Tongue (tissue), 2 donors: Measurements from ENCODE around the gene PDZD2. TPM values are rescaled to one million over a fixed set of nuclear protein-coding genes. Genes with fewer than 3 reads are reported as not detected.
"Not testable (repeated sequence)": the region's sequence is repeated elsewhere in the genome, so short reads cannot be mapped to it uniquely, and the experiment has no call there.

Experiments
- DNase-seq: peaks from one replicate; pipeline ENCODE4 v3.0.0-alpha.2; 2015
- total RNA-seq: library from RNA; depleted of rRNA; stranded (reverse); fragments of >200 nt; gene quantifications from one replicate; pipeline ENCODE4 v1.2.3, GENCODE V29; 2014

PDZD2 gene
- total RNA-seq, 1 donor from 2014 or later: 28.6 TPM

DNA sequence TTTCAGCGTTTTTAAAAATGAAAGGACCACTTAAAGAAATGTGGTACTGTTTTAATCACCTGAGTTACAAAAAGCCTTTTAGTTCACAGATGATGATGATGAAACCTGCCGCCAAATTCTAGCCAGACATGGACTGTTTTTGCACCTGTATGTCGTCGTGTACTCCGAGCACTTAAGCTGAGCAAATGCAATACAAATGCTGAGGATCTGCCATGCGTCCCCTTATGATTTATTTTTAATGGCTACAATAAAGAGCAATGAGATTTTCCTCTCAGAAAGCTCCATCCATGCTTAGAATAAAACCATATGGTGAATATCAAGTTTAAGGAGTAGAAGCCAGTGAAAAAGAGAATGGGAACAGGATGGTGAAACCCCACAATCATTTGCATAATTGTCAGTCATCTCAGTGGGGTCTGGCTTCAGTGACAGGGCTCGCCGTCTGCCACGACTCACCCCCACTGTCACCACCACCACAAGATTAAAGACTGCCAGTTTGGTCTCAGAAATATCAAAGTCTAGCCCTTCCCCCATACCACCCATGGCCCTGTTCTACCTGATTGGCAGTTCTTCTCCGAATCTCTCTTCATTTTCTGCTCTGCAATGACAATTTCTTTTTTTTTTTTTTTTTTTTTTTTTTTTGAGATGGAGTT is 375.3 kb downstream of the PDZD2 start:
- no peak for DNase-seq

DNA sequence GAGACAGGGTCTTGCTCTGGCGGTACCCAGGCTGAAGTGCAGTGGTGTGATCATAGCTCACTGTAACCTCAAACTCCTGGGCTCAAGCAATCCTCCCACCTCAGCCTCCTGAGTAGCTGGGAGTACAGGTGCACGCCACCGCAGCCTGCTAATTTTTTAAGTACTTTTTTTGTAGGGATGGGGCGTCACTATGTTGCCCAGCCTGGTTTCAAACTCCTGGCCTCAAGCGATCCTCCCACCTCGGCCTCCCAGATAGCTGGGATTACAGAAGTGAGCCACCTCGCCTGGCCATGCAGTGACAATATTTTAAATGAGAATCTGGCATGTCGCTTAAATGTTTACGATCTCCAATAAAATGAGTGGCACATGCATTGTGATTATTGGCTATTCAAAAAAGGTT is 376.3 kb downstream of the PDZD2 start:
- DNase-seq: not testable (repeated sequence)

DNA sequence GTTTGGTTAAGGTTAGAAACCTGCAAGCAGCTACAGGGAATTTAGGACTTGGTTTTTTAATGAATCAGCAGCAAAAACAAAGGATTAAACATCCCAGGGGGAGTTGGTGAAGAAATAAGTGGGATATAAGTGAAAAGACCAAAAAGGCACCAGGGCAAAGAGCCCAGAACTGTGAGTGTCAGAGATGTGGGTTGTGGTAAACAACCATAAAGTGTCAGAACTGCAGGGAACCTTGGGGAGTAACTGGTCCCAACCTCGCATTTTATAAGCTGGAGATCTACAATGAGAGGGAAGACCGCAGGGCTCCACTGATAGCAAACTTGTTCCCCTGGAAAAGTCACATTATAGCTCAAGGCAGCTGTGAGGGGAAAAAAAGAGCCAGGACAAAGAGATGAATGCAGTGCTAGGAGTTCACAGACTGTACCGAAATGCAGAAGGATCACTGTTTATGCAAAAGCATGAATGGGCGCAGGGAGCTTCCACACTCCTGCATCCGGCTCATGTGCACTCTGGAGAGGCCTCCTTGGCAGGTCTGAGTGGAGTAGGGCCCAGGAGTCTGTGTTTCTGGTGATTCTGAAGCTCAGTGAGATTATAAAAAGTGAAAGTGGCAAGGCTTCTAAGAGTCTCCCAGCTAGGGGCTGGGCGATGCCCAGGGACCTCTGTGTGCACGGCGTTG is 378.9 kb downstream of the PDZD2 start:
- DNase-seq: peak; percentile 51

DNA sequence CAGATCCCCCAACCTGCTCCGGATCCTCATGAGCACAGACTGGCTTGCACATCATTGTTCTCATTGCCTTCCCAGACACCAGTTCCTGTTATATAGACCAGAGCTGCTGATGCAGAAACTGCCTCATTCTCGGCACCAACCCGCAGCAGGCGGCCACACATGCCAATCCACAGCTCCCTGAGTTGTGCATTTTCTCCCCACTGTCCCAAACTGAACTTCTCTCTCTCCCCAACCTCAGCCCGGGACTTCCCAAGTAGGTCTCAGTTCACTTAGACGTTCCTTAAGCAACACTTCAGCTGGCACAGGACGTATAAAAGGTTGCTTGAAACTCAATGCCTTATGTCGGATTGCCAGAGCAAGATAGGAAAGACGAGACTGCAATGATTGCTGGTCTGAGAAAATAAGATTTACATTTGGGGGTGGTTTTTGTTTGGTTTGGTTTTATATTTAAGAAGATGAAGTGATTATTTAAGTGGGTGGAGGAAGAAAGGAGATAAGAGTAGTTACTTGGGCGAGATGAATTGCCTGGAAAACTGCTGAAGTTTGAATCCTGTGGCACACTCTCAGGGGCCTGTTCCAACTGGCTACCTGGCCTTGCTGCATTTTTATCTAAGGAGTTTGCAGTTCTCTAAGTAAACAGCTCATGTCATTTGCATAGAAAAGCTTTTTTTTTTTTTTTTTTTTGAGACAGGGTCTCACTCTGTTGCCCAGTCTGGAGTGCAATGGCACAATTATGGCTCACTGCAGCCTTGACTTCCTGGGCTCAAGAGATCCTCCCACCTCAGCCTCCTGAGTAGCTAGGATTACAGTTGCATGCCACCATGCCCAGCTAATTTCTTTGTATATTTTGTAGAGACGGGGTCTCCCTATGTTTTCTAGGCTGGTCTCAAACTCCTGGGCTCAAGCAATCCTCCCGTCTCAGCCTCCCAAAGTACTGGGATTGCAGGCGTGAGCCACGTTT is 379.8 kb downstream of the PDZD2 start:
- peak; percentile 24 for DNase-seq

DNA sequence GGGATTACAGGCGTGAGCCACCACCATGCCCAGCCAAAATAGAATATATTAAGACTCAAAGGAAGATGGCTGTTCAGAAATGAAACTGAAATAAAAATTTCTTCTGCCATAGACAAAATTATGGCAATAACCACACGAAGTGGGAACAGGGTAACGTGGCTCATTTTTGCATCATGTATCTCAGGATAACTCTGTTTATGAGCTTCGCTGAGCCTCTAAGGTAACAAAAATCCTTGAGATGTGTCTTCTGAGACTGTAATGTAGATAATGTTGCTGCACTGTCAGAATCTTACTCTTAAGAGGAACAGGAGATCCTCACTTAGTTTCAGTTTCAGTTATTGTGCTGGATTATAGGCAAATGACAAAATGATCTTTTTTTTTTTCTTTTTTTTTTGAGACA is 381.3 kb downstream of the PDZD2 start:
- no peak for DNase-seq

DNA sequence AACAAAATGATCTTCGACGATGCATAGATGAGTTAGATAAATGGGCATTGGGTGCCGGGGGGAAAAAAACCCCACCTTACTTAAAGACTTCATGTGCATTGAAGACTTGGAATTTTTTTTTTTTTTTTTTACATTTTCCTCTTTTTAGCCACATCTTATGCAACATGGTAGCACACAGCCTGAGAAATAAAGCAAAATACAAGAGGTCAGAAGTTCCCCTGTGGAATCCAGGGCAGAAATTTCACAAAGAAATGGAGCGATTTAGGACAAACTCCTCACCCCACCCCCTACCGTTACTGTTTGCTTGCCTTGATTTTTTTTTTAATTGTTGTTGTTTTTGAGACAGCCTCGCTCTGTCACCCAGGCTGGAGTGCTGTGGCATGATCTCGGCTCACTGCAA is 382.0 kb downstream of the PDZD2 start:
- DNase-seq: no peak

DNA sequence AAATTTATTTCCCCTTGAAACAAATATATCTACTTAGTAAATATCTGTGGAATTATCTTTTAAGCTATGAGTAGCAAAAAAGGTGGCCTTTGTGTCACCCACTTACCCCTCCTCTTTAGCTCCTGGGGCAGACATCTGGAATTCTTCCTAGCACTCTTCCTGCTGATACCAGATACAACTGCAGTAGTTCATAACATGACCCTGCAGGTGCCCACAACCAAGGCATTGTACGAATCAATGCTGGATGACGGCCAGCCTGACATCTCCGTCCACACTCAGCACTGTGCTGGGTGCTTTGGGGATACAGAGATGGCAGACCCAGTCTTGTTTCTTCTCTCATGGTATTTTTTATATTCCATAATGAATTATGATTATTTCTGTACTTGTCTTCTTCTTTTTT is 382.8 kb downstream of the PDZD2 start:
- DNase-seq: no peak

DNA sequence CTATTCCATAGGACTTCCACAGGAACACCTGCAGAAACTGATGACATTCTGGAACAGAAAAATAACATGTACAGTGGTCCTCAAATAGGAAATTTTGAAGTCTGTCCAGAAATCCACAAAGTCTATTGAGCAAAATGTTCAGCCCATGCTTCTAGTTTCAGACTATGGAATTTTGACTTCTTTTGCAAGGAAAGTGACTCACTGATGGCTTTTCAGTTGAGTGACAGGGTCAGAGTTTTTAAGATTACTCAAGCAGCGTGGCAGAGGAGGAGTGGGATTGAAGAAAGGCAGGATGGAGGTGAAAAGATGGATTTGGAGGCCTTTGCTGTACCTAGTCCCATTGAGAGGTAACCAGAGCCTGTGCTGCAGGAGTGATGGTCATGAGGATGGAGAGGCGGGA is 383.7 kb downstream of the PDZD2 start:
- DNase-seq: no peak

DNA sequence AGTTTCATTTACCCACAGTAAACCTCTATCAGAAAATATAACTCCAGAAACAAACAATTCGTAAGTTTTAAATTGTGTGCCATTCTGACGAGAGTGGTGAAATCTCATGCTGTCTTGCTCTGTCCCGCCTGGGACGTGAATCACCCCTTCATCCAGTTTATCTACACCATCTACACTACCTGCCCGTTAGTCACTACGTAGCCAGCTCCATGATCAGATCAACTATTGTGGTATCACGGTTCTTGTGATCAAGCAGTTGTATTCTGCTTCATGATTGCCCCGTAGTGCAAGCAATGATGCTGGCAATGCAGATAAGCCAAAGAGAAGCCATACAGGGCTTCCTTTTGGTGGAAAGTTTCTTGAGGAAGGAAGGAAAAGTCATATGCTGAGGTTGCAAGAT is 384.9 kb downstream of the PDZD2 start:
- no peak for DNase-seq

DNA sequence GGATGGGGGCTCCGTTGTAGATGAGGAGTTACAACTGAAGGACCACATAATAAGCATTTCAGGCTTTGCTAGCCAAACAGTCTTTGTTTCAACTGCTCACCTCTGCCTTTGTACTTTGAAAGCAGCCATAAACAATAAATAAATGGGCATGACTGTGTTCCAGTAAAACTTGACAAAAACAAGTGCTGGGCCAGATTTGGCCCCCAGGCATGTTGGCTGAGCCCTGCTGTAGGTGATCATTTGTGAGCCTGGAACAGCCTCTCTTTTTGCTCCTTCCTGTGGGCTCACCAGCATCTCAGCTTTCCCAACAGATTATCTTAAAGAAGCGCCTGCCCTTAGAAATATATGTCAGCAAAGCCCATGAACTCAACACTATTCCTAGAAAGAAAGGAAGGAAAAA is 385.8 kb downstream of the PDZD2 start:
- no peak for DNase-seq

DNA sequence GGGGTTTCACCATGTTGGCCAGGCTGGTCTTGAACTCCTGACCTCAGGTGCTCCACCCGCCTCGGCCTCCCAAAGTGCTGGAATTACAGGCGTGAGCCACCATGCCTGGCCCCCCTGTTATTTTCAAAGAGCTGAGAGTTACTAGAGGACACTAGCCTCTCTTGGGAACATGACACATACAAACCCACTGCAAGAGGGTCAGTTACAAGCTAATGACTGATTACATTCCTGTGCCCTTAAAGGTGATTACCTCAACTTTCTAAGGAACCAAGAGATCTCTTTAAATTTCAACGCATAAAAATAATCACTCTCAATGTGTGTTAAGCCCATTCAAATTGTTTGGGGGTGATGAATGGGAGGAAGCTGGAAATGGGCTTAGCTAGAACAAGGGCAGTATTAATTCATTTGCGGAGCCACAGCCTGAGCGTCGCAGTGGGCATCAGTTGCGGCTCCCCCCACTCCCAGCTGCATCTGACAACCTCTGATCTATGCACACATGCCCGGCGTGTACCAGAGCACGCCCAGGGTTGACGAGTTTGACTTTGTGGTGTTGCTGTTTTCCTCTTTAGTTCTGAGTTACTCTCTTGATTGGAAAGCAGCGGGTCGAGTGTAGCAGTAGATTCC is 388.3 kb downstream of the PDZD2 start:
- DNase-seq: no peak

DNA sequence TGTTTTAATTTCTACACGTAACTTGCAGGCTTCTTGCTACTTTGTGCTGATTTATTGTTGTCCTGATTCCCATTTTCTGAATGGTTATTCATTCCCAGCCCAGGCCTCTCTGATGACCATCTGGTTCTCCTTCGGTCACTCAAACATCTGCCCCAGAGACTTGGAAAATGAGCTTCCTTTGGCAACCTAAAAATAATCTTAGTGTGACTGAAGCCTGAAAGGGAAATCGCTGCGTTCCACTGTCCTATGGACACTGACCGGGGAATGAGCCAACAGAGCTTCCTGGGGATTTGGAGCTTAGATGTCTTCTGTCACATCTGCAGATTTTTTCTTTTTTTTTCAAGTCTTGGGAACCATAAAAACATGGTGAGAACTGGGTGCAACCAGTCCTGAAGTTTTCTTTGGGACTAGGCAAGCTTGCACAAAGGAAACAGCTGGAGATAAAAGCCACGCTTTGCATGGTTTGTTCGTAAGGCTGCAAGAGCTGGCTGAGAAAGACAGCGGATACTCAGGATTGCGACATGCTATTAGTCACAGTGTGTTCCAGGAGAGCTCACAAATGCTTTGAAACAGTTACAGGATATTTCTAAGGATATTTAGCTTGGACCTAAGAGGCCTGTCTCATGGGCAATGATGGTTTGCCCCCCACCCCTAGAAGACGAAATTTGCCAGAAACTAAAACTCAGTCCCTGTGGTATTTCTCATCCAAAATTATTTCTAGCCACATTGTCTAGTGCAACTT is 389.0 kb downstream of the PDZD2 start:
- DNase-seq: peak; percentile 95

DNA sequence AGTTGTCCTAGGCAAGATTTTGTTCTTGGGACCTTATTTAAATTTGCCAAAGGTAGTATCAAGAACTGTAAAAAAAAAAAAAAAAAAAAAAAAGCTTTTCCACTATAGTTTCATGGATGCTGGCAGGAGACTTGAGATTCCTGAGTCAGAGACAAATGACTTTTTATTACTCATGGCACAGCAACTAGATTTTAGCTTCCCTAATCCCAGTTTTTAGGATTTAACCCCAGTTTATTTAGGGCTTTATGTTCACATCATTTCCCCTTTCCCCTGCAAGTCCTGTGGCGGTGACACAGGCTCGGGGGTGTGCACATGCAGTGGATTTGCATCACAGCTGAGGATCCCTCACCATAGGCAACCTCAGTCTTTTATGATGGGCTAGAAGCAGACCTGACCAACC is 390.3 kb downstream of the PDZD2 start:
- no peak for DNase-seq

DNA sequence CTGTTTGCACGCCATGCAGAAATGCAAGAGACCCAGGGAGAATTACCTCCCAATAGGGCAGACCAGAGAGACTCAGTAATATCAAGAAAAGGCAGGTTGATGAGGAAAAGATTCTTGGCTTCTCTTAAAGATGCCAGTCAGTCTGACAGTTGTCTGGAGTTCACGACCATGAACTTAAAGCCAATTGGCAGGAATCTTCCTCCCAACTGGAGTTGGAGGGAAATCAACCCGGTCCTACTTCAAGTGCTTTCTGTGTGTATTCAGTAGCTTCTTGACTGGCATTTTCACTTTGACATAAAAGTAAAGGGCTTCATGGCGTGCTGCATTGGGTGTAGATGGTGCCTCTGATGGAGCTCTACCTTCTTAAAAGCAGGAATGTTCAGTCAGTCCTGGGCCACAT is 390.9 kb downstream of the PDZD2 start:
- no peak for DNase-seq

DNA sequence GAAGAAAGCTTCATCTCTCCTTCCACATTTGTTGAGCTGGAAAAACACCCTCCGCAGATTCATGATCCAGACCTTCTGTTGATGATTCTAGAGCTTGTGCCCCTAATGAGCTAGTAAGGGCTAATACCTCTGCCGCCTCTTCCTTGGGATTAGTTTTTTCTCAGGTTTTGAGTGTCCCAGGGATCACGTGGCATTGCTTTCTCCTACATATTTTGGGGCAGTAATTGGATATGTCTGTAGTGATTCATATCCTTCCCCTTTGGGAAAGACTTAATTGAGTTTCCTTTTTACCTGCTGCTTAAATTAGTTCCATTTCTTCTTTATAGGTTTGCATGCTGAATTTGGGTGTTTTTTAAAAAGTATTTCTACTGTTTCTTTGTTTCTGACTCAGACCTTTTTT is 391.3 kb downstream of the PDZD2 start:
- DNase-seq: no peak

DNA sequence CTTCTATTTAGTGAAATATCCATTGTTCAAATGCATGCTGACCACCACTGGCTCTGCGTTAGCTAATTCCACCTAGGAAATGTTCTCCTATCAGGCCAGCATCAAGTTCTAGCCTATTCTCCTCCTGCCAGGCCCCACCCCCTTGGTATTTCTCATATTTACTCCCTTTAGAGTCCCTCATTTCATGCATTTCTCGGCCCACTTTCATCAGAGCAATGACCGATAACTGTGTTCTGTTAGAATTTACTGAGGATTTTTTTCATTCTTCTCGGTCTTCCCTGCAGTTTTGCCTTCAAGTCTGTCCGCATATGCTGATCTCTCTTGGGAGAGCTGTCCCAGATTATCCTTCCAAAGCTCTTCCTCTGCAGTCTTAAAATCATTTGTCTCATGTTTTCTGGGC is 391.8 kb downstream of the PDZD2 start:
- no peak for DNase-seq

DNA sequence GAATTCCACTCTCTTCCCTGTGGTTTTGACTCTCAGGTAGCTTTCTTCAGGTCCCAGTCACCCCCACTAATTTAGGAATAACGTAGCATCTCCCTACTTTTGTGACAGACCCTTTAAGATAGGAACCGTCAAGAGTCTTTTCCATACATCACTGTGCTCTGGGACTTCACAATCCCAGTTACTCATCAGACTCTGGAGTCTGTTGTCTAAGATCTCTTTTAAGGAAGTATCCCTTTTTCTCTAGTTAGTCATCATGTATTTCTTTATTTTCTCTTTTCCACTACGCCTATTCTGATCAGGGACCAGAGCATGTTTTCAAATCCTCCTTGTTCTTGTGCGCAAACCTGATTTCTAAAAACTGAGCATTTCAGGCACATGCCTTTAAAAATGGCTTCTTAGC is 392.2 kb downstream of the PDZD2 start:
- DNase-seq: no peak

DNA sequence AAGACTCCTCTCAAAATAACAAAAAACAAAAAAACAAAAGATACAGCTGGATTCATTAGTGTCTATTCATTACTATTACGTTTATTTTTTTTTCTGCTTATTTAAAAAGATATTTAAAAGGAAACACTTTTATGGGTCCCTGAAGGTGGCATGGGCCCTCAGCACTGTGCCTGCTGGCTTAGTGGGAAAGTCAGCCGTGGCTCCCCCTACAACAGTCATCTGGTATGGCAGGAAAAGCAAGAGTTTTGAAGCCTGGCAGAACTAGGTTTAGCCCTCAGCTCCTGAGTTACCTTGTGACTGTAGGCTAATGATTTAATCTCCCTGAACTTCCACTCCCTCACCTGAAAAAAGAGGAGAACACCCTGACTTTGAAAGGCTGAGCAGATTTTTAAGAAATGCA is 399.6 kb downstream of the PDZD2 start:
- DNase-seq: no peak

DNA sequence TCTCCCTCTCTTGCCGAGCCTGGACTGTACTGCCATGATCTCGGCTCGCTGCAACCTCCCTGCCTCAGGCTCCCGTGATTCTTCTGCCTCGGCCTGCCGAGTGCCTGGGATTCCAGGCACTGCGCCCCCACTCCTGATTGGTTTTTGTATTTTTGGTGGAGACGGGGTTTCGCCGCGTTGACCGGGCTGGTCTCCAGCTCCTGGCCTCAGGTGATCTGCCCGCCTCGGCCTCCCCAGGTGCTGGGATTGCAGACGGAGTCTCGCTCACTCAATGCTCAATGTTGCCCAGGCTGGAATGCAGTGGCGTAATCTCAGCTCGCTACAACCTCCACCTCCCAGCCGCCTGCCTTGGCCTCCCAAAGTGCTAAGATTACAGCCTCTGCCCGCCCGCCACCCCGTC is 400.2 kb downstream of the PDZD2 start:
- DNase-seq: not testable (repeated sequence)

DNA sequence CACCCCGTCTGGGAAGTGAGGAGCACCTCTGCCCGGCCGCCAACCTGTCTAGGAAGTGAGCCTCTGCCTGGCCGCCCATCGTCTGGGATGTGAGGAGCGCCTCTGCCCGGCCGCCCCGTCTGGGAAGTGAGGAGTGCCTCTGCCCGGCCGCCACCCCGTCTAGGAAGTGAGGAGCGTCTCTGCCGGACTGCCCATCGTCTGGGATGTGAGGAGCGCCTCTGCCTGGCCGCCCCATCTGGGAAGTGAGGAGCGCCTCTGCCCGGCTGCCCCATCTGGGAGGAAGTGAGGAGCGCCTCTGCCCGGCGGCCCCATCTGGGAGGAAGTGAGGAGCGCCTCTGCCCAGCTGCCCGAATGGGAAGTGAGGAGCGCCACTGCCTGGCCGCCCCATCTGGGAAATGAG is 400.7 kb downstream of the PDZD2 start:
- DNase-seq: not testable (repeated sequence)

DNA sequence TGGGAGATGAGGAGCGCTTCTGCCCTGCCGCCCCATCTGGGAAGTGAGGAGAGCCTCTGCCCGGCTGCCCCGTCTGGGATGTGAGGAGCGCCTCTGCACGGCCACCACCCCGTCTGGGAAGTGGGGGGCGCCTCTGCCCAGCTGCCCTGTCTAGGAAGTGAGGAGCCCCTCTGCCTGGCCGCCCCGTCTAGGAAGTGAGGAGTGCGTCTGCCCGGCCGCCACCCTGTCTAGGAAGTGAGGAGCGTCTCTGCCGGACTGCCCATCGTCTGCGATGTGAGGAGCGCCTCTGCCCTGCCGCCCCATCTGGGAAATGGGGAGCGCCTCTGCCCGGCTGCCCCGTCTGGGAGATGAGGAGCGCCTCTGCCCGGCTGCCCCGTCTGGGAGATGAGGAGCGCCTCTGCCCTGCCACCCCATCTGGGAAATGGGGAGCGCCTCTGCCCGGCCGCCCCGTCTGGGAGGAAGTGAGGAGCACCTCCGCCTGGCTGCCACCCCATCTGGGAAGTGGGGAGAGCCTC is 401.3 kb downstream of the PDZD2 start:
- DNase-seq: not testable (repeated sequence)

DNA sequence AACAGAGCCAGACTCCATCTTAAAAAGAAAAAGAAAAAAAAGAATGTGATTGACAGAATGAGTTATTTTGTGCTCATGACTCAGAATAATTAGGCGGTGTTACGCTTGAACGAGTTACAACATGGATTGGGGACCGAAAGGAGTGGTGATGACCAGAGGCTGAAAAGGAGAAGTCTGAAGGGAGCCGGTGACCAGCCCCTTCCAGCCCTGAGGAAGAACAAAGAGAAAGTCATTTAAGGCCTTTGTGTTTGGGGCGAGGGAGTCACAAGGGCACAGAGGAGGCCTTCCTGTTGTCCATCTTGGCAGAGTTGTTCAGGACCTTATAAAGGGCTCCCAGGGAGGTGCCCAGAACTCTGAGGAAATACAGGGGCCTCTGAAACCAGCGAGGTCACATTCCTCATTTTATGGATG is 403.6 kb downstream of the PDZD2 start:
- DNase-seq: no peak
